Activated CD4-positive, CD25-positive, alpha-beta regulatory T cell treated with anti-CD3 and anti-CD28 coated beads, Interleukin-2, amount 50 U/mL, for 72 hours (primary cell): Measurements from ENCODE around the gene MIF4GD.
"Not testable (repeated sequence)": the region's sequence is repeated elsewhere in the genome, so short reads cannot be mapped to it uniquely, and the experiment has no call there.

Experiments
- DNase-seq: peaks from one replicate; pipeline ENCODE4 v3.0.0; 2021

Gene MIF4GD, protein sequence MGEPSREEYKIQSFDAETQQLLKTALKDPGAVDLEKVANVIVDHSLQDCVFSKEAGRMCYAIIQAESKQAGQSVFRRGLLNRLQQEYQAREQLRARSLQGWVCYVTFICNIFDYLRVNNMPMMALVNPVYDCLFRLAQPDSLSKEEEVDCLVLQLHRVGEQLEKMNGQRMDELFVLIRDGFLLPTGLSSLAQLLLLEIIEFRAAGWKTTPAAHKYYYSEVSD

DNA sequence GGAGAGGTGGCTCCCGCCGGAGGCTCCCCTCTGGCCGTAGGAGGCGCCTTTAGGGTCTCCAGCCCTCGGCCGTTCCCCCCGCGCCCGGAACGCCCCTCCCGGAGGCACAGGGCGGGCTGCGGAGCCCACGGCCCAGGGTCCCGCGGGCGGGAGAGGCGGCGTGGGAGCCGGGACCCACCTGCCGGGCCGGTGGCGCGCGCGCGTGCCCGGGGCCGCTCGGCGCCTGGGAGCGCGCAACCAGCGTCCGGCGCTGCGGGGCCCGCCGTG, at the start of gene MIF4GD:
Gene MIF4GD (minus strand): TSS at position 266 of the 267 bp plus-strand sequence. CDS start 1,036 bp downstream, outside the sequence.
- no peak for DNase-seq

DNA sequence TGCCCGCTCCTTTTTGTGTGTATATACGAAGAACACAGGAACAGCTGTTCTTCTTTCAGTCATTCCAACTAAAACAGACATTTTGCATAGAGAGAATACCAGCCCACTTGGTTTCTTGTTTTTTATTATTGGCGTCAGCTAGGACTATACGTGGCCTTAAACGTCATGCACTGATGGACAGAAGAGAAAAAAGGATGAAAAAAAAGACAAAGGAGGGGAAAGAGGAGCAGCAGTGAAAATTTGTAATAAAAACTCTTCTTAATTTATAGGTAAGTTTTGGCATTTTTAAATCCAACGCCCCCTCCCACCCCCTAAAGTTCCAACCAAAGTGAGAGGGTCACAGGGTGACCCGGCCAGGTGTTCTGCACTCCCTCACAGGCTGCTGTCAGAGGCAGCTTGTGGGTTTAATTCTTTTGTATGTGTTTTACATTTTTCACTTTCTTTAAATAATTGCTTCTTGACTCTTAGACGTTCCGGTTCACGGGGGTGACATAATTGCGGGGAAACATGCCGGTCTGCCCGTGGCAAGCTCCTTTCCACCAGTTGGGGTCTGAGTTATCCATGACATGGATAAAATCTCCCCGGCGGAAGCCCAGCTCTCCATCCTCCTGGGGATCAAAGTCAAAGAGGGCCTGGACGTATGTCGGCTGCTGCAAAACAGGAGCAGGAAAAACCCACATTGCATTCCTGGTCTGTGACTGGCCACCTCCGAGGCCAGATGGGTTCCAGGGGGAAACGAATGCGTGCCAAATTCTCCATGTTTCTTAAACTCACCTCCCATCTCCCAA, 49.1 kb upstream of the MIF4GD start:
- no peak for DNase-seq

DNA sequence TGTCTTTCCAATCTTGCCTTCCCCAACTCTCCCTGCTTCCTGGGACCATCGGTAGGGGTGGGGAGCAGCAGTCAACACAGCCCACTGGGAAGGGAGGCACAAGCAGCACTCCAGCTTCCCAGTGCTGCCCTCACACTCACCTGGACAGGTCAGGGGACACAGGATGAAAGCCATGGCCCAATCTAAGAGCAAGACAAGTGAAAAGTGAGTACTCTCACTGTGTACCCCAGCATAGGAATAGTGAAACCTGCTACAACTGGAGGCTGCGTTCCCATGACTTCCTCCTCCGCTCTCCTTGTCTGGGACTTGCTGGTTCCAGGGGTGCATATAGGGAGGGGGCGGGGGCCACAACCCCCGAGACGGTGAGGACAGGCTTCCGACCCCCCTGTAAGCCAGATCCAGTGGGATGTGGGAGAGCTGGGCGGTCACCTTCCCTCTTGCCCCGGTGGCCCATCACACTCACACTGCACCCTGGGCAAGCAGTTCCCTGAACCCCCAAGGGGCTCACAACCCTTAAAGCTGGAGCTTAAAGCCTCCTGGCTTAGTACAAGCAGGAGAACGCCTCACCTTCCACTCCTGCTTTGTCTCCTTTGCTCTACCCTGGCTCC, 47.7 kb upstream of the MIF4GD start:
- DNase-seq = no peak

DNA sequence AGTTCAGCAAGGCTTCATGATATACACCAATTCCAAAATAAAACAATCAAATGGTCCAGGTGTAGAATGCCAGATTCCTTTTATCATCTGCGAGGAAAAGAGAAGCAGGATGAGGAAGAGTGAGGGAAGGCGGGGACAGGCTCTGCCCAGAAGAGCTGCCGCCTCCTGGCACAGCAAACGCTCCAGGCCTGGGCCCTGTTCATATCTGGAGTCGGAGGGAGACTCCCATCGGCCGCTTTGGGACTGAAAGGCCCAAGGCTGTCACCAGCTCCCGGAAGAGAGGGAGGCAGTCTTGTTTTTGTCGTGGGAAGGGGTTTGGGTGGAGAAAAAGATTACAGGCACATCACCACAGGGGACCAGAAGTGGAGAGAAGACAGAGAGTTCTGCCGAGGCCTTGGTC, 47.2 kb upstream of the MIF4GD start:
- DNase-seq = no peak

DNA sequence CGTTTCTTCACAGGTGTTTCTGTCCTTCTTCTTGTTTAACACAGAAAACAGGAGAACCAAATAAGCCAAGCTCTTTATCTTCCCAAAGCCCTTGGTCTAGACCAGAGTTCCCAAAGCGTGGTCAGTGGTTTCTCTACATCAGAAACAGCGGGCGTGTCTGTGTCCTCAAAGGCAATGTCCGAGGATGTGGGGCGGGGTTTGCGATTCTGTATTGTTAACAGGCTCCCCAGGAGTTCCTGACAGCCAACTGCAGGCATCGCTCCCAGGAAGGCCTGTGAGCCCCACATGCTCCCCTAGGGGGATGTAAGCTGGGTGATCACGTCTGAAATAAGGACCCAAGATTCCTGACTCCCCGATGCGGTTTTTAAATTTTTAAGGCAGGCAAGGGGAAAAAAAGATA, 46.6 kb upstream of the MIF4GD start:
- no peak for DNase-seq

DNA sequence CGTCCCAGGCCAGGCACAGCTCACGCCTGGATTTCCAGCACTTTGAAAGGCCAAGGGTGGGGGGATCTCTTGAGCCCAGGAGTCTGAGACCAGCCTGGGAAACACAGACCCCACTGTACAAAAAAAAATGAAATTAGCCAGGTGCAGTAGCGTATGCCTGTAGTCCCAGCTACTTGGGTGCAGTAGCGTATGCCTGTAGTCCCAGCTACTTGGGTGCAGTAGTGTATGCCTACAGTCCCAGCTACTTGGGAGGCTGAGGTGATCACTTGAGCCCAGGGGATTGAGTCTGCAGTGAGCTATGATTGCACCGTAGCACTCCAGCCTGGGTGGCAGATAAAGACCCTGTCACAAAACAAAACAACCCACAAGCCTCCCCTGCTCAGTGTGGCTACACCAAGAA, 45.2 kb upstream of the MIF4GD start:
- no peak for DNase-seq

DNA sequence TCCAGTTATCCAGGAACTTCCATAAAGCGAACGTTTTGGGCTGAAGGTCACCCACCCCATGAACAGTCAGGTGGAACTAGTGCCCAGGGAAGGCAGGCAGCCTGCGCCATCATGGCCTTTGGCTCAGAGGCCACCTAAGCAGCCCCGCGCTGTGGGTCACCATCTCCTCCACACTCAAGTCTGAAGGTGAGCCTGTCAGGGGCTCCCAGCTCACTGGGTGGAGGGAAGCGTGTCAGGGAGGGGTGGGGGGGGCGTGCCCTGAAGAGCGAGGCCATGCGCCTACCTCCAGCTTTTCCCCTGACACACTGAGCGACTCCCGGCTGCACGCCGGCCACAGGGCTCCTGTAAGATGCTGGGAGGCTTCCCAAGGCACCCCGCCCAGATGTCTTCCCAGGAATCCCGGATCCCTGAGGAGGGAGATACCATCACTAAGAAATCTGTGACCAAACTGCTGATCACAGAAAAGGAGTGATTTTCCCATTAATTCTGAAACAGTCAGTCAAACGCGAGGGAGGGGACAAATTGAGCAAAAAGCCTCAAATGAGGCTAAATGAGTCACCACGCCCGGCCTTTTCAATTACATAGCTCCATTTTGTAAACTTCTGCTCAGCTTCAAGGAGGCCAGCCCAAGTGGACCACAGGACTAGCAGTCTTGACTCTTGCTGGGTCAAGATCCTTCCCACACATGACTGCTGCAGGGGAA, 44.7 kb upstream of the MIF4GD start:
- no peak for DNase-seq

DNA sequence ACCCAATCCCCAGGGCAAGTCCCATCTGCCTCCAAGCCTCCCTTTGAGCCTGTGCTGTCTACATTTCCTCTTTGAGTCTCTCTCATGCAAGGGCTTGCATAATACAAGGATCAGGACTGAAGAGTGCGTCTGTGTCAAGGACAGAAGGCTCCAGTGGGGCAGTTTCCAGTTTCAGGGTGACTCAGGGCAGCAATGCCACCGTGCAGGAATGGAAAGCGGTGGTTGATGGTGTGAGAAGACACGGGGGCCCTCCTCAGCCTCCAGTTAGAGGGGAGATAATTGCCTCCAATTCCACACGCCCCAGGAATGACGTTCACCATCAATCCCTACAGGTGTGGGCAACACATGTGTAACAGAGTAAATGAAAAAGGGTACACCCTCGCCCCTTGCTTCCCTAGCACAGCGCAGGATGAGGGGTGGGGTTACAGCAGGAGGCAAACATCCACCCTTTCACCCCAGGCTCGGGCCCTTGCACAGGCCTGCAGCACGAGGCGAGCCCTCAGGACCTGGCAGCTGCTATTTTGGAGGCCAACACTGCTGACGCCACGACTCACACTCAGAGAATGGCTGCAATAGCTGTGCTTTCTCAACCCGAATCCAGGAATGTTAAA, 43.0 kb upstream of the MIF4GD start:
- DNase-seq = no peak

DNA sequence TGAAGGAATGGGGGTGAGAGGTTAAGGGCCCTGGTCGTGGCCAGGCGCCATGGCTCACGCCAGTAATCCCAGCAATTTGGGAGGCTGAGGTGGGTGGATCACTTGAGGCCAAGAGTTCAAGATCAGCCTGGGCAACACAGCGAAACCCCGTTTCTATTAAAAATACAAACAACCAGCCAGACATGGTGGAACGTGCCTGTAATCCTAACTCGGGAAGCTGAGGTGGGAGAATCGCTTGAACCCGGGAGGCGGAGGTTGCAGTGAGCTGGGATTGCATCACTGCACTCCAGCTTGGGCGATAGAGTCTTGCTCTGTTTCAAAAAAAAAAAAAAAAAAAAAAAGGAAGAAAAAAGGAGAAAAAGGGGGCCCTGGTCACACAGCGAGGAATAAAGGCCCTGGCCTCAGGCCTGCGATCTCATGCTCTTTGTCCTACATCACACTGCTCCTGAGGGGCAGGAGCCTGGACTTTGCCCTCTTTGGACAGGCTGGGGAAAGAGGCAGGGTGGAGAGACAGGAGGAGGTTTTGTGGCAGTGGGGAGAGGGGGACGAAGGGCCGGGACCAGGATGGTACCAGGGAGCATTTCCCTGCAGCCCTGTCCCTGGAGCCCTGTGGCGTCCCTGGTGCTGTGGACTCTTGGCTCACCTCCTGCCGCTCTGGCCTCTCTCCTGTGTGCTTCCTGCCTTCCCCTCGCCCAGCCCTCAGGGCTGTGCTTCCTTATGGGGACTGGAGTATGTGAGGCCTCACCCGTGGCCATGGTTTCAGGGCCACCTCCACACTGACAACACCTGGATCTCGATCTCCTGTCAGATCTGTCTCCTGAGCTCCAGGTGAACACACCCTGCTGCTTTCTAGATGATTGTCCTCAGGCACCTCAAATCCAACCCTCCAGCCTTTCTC, 38.0 kb upstream of the MIF4GD start:
- no peak for DNase-seq

DNA sequence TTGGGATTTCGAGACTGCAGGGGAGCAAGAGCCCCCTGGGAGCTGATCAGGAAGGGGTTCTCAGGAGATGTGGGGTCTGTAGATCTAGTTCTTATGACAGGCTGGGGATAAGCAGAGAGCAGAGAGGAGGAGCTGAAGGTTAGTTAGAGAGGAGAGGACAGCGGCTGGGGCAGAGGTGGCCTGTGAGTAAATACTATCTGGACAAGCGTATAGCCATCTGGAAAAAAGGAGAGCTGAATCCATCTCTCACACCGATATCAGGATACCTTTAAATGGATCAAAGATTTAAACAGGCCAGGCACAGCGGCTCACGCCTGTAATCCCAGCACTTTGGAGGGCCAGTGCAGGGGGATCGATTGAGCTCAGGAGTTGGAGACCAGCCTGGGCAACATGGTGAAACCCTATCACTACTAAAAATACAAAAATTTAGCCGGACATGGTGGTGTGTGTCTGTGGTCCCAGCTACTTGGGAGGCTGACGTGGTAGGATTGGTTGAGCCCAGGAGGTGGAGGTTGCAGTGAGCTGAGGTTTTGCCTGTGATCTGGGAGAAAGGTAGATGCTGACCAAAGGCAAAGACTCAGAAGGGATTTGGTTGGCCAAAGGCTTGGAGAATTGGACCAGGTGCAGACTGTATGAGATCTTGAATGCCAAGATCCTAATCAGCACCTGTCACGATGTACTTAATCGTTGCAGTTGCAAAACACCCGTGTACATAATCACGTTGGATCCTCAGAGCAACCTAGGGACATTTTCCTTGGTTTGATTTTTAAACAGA, 37.1 kb upstream of the MIF4GD start:
- DNase-seq = no peak

DNA sequence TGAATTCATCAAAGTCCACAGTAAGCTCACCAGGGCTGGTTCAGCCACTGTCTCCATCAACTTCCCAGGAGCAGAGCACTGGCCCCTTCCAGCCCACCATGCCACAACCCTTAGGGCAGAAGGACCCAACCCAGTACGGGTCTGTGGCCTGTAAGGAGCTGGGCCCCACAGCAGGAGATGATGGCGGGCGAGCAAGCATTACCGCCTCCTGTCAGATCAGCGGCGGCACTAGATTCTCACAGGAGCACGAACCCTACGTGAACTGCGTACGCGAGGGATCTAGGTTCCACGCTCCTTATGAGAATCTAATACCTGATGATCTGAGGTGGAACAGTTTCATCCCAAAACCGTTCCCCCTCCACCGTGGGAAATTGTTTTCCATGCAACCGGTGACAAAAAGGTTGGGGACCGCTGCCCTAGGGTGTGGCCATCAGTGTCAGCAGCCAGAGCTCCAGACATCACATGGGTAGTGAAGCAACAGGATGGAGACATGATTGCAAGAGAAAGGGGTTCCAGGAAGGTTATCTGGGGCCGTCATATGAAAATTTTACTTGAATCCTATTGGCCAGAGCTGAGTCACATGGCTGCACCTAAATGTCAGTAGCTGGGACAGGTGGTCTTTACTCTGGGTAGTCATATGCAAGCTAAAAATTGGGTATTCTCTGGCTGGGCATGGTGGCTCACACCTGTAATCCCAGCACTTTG, 30.6 kb upstream of the MIF4GD start:
- no peak for DNase-seq

DNA sequence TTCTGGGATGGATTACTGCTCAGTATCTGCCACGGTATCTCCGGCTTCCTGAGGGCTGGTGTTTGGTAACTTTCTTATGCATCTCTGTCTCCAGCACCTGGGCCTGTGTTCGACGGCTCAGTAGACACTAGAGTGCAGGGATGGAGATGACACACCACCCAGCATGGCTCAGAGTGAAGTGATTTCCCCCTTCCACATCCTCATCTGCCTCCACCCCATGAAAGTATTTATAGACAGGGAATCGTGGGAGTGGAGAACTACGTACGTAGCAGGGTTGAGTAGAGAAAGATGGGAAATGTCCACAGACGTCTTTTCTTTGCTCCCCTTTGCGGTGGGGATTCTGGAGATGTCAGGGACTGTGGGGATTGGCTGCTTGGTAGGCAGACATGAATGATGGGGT, 30.0 kb upstream of the MIF4GD start:
- no peak for DNase-seq

DNA sequence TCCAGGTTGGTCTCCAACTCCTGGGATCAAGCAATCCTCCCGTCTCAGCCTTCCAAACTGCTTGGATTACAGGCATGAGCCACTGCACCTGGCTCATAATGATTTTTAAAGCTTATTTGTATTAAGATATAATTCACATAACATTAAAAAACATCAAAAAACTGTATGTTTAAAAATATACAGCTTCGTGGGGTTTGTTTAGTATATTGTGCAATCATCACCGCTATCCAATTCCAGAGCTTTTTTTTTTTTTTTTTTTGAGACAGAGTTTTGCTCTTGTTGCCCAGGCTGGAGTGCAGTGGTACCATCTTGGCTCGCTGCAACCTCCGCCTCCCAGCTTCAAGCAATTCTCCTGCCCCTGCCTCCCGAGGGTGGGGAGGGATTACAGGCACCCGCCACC, 29.2 kb upstream of the MIF4GD start:
- DNase-seq = no peak

DNA sequence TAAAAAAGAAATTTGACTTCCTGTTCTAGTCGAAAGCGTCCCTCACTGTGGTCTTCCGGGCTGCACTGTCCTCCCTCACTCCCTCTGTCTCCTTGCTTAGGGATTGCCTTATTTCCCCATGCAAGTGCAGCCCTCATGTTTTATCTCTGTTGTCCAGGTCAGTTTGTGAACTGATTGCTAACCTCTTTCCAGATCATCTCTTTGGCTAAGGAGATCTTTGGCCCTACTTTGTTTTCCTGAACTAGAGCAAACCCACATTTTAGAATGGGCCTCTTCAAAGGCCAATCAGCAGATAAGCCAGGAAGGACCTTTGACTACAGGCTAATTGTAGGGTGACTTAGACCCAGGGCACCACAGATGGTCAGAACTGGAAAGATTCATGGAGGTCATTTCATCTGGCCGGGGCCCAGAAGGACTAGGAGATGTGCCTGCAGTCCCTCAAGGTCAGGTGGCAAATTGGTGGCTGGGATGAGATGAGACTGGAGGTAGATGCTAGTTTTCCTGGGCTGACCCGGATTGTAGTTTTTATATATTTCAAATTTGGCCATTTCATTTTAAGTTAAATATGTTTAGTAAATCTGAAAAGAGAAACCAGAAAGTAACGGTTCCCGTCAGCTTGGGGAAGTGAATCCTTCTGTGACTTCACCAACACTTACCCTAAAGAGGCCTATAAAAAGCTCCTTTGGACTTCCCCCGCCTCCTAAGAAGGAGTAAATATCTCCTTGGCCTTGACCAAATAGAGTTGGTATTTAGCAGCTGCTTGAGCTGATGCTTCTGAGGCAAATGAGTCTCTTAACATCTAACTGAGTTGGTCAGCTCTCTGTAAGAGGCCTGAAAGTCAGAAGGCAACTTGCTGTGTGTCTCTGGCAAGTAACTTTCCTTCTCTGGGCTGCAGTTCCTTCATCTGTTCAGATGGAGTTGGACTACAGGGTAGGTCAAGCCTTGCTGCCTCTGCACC, 24.4 kb upstream of the MIF4GD start:
- DNase-seq = no peak

DNA sequence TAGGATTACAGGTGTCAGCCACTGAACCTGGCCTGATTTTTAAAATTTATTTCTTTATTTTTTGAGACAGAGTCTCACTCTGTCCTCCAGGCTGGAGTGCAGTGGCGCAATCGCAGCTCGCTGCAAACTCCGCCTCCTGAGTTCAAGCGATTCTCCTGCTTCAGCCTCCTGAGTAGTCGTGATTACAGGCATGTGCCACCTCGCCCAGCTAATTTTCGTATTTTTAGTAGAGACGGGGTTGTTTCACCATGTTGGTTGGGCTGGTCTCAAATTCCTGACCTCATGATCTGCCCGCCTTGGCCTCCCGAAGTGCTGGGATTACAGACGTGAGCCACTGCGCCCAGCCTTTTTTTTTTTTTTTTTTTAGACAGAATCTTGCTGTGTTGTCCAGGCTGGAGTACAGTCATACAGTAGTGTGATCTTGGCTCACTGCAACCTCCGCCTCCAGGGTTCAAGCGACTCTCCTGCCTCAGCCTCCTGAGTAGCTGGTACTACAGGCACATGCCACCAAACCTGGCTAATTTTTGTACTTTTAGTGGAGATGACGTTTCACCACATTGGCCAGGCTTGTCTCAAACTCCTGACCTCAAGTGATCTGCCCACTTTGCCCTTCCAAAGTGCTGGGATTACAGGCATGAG, 21.9 kb upstream of the MIF4GD start:
- not testable (repeated sequence) for DNase-seq

DNA sequence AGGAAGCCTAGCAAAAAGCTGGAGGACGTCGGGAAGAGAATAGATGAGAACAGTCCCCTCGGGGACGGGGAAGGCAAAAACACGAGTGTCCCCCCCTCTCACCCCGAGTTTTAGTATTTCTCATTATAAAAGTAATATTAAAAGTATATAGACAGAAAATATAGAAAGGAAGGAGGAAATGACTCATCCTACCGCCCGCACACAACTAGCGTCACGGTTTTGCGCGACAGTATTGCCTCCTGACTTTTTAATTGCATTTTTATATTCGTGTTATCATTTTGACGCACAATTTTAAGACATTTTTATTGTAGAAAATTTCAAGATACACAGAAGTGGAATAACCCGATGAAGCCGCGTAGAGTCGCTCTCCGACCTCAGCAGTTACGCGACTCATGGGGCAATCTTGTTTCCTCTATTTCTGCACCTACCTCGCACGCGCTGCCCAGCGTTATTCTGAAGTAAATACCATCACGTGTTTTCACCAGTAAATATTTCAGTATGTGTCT, 18.9 kb upstream of the MIF4GD start:
- no peak for DNase-seq

DNA sequence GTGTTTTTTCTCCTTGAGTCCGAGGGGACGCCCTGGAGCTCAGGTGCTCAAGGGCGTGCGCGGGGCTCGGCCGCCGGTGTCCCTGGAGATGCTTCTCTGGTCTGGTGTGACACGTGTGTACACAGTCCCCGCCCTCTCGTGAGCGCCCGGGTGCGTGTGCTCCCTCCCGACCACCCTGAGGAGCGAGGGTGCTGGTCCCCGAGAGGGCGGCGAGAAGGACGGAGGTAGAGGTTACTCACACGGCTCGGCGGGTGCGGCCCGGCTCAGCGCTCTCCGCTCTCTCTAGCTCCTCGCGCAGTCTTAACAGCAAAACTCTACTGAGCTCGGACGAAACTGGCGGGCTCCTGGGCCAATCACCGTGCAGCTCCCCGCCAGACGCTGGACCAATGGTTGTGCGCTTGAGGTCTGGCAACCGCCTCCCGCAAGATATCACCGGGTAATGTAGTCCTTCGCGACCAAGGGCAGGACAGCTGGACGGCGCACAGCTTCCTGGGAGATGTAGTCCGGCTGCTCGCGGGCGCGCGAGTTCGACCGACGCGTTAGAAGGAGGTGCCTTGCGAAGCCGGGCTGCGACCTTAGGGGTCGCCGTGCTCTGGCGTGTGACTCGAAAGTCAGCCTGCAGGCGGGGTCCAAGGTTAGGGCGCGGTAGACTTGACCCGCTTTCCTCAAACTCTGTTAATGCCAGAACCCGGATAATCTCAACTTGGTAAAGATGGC, 18.2 kb upstream of the MIF4GD start, which contains the start of gene SLC25A19:
Gene SLC25A19 (minus strand): TSS at position 319 of the 717 bp plus-strand sequence. CDS start 2,669 bp downstream, outside the sequence.
- peak; percentile 90 for DNase-seq

DNA sequence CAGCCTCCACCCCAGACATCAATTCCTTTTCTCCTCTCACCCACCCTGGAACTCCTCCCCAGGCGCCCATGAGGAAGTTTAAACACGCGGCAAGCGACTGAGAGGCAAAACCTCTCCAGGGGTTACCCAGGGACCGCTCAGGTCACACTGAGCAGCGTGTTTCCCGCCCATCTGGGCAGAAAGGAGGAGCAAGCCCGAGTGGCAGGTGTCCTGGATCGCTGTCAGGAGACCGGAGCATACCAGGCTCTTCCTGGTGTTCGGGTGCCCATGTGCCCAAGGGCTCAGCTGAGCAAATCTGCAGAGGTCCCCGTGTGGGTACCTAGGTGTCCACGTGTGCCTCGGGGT, 17.7 kb upstream of the MIF4GD start:
- DNase-seq = no peak
